Stomach smooth muscle (tissue), 2 donors: Measurements from ENCODE around the gene FGR.

Experiments
- H3K27ac ChIP-seq: one replicate; pipeline ENCODE4 v1.7.0; 2013; ENCODE audit warnings: mild to moderate bottlenecking, low read length, inconsistent platforms
- H3K27me3 ChIP-seq, 2 donors: one replicate each; pipeline ENCODE4 v1.7.0; 2013; ENCODE audit warnings: low read length in 2 of 2; ENCODE audit not compliant: insufficient read depth in 2 of 2, control insufficient read depth in 1 of 2
- H3K36me3 ChIP-seq, 2 donors: one replicate each; pipeline ENCODE4 v1.7.0; 2013; ENCODE audit warnings: low read length in 2 of 2; ENCODE audit not compliant: control insufficient read depth in 2 of 2, insufficient read depth in 2 of 2
- H3K4me1 ChIP-seq: one replicate; pipeline ENCODE4 v1.7.0; 2013; ENCODE audit warnings: low read length; ENCODE audit not compliant: control insufficient read depth, insufficient read depth
- H3K4me3 ChIP-seq, 2 donors: one replicate each; pipeline ENCODE4 v1.7.0; 2013; ENCODE audit warnings: low read length in 2 of 2
- H3K9ac ChIP-seq, 2 donors: one replicate each; pipeline ENCODE4 v1.7.0; 2013; ENCODE audit warnings: low read length in 2 of 2, mild to moderate bottlenecking in 1 of 2
- H3K9me3 ChIP-seq, 2 donors: one replicate each; pipeline ENCODE4 v1.7.0; 2013; ENCODE audit warnings: low read length in 2 of 2; ENCODE audit not compliant: control insufficient read depth in 2 of 2
- donor health status: healthy.
- donor health status: Pancreatic carcinoma.

The FGR gene

DNA sequence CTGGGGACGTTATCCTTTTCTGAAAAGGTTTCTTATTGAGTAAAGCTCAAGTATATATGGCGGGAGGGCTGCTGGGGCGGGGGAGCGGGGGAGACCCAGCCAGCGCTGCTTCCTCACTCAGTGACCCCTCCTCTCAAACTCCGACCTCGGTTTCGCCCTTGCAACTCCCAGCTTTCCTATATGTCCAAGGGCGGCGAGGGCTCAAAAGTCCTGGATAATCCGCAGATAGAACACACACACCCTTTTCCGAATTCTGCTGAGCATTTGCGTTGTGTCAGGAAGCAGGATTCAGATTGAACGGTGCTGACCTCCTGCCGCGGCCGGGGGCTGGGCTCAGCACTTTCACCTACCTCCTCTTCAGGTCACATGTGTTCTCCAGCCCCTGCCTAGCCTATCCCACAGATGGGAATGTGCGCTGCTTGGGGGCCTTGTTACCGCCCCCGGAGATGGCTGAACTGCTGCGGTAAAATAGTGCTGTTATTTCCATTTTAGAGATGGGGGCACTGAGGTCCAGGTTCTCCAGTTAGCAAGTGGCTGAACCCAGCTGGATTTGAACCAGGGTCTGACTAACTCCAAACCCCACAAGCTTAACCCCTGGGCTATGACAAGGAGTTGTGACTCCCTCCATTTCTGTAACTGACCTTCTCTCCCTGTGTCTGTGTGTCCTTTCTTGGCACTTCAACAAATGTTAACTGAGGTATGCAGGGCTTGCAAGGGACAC lies 30.2 kb downstream of the FGR start:
- no peaks in the 10 kb centered on the region for H3K36me3 ChIP-seq
- no peak overlapping the region for H3K9ac ChIP-seq
- H3K9me3 ChIP-seq, result no peaks in the 10 kb centered on the region
- H3K27me3 ChIP-seq, result no peaks in the 10 kb centered on the region
- H3K4me1 ChIP-seq, result peaks cover 36% of the 10 kb centered on the region
- H3K27ac ChIP-seq, result no peak overlapping the region
- peak overlapping the region in 1 of 2 donors; percentile 84 for H3K4me3 ChIP-seq

GRCh38 chr1:27603681-27604578 lies 31.1 kb downstream of the FGR start, which contains the start of gene AHDC1:
Gene AHDC1 (minus strand): TSS chr1:27604144. CDS start chr1:27552115, 52,029 bp downstream.
- Histone ChIP-seq H3K36me3 (no peaks in the 10 kb centered on the region), H3K4me3 (peak within 1 kb of the TSS; percentile 81 to 84), H3K9ac (peak within 1 kb of the TSS; percentile 75 to 80), H3K27ac (peak within 1 kb of the TSS; percentile 80), H3K9me3 (no peaks in the 10 kb centered on the region), H3K27me3 (no peaks in the 10 kb centered on the region), H3K4me1 (peaks cover 40% of the 10 kb centered on the region)

GRCh38 chr1:27603309-27603680 lies 31.7 kb downstream of the FGR start:
- Histone ChIP-seq H3K9me3 (no peaks in the 10 kb centered on the region), H3K4me3 (peak overlapping the region; percentile 81 to 84), H3K27ac (peak overlapping the region; percentile 80), H3K36me3 (no peaks in the 10 kb centered on the region), H3K27me3 (no peaks in the 10 kb centered on the region), H3K4me1 (peaks cover 46% of the 10 kb centered on the region), H3K9ac (peak overlapping the region; percentile 68 to 80)

GRCh38 chr1:27602462-27603308 lies 32.3 kb downstream of the FGR start:
- H3K36me3 ChIP-seq, result no peaks in the 10 kb centered on the region
- peak overlapping the region; percentile 78 to 80 for H3K9ac ChIP-seq
- peak overlapping the region; percentile 84 to 89 for H3K4me3 ChIP-seq
- H3K27ac ChIP-seq, result peak overlapping the region; percentile 82
- H3K9me3 ChIP-seq, result no peaks in the 10 kb centered on the region
- H3K27me3 ChIP-seq, result no peaks in the 10 kb centered on the region
- H3K4me1 ChIP-seq, result peaks cover 52% of the 10 kb centered on the region

DNA sequence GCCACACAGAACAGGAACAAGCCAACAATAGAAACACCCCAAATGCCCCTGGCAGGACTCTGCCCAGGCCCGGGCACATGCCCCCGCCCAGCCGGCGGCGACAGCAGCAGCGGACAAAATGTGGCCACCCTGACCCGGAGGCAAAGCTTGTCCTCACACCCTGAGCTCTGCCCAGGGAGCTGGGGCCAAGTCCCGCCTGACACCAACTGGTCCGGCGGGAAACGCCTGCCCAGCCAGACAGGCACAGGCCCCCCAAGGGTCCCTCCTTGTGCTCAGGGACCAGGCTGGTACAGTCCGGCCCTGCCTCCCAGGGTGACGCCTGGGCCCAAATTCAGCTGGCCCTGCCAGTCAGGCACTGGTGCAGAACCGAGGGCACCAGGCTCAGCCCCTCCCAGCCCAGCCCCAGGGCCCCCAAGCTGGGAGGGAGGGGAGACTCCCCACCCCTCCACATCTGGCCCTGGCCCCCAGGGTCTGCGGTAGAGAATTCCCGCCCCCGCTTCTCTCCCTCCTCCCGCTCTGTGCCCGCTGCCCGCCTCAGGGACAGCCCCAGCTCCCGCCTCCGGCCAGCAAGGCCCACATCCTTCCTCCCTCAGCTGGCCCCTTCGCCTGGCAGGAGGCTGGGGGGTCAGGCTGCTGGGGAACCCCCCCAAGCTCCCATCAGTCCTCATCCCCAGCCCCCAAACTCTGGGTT lies 33.1 kb downstream of the FGR start:
- peak overlapping the region; percentile 84 to 89 for H3K4me3 ChIP-seq
- H3K4me1 ChIP-seq, result peaks cover 58% of the 10 kb centered on the region

DNA sequence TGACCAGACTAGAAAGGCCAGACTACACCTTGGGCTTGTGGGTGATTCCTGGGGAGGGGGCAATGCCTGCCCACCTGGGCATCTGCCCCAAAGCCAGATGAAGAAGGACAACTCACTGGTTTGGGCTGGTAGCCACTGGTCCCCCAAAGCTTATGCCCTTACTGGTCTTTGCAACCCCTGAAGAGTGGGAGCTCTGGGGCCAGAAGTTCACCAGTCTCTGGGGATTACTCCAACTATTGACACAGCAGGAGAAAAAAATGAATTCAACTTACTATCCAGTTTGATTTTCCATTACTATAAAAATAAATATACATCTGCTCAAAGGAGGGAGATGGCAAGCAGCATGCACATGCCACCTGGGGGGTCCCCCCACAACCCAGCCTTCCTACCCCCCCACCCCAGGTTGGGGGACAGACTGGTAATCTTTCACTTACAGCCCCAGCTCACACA lies 33.6 kb downstream of the FGR start:
- Histone ChIP-seq H3K36me3 (peaks cover 0 to 3% of the 10 kb centered on the region in 2 donors), H3K9me3 (no peaks in the 10 kb centered on the region), H3K27ac (peak overlapping the region; percentile 82), H3K27me3 (no peaks in the 10 kb centered on the region), H3K4me1 (peaks cover 62% of the 10 kb centered on the region), H3K4me3 (peak overlapping the region; percentile 84 to 89), H3K9ac (peak overlapping the region; percentile 51 to 65)

More for the DNA sequence above, 33.1 kb downstream of the FGR start:
- Histone ChIP-seq H3K36me3 (peaks cover 0 to 3% of the 10 kb centered on the region in 2 donors), H3K27me3 (no peaks in the 10 kb centered on the region), H3K27ac (peak overlapping the region; percentile 82), H3K9ac (peak overlapping the region; percentile 65 to 78), H3K9me3 (no peaks in the 10 kb centered on the region)

DNA sequence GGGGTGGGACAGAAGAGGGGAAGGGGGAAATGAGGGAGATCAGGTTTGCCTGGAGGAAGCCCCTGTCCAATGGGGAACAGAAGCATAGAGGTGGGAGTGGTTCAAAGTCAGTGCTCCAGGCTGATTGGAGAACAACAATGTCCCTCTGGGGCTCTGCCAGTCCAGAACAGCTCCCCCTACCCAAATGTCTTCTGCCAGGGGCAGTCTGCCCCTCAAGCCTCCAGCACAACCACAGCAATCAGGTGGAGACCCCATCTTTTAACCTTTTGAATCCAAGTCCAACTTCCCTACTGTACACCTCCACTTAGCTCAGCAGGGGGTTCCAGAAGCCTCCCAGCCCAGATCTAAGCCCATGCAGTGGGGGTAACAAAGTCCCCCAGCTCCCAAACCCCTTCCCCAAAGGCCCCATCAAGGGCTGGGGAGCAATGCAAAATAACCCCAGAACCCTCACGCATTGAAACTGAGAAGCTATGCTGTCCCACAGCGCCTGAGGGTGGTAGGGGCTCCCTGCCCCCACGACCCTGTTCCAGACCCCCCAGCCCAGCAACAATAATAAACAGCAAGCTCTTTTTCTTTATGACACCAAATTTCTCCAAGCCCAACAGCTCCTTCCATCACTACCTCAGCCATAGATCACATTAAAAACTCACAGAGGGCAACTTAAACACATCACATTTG lies 34.3 kb downstream of the FGR start:
- H3K36me3 ChIP-seq, result peaks cover 0 to 4% of the 10 kb centered on the region in 2 donors
- peak overlapping the region; percentile 84 to 89 for H3K4me3 ChIP-seq
- H3K27me3 ChIP-seq, result no peaks in the 10 kb centered on the region
- H3K27ac ChIP-seq, result peak overlapping the region; percentile 82
- peaks cover 67% of the 10 kb centered on the region for H3K4me1 ChIP-seq
- H3K9ac ChIP-seq, result peak overlapping the region in 1 of 2 donors; percentile 65
- no peaks in the 10 kb centered on the region for H3K9me3 ChIP-seq

GRCh38 chr1:27599605-27600497 lies 35.1 kb downstream of the FGR start:
- peak overlapping the region; percentile 82 for H3K27ac ChIP-seq
- no peaks in the 10 kb centered on the region for H3K27me3 ChIP-seq
- peaks cover 0 to 6% of the 10 kb centered on the region in 2 donors for H3K36me3 ChIP-seq
- no peaks in the 10 kb centered on the region for H3K9me3 ChIP-seq
- peak overlapping the region; percentile 48 to 84 for H3K4me3 ChIP-seq
- H3K4me1 ChIP-seq, result peaks cover 75% of the 10 kb centered on the region
- H3K9ac ChIP-seq, result peak overlapping the region; percentile 47 to 62
